ENCODE results near the gene PDE4B.

Gene PDE4B

GRCh38 chr1:66182026-66182425 lies 389.3 kb downstream of the PDE4B start:
- Histone ChIP-seq H3K9me3 (ENCODE audit: low read length) (no peaks in the 10 kb centered on the region), H3K9me2 (ENCODE audit: low read depth, low read length) (no peaks in the 10 kb centered on the region), H3F3A (ENCODE audit: insufficient read depth, low read length) (no peaks in the 10 kb centered on the region), H3K4me3 (ENCODE audit: low read depth, low read length, poor library complexity, severe bottlenecking) (no peak overlapping the region), H3K9ac (ENCODE audit: low read length) (no peak overlapping the region; the same call in 1 of the 2 replicates), H3K27ac (ENCODE audit: low read depth, low read length, poor library complexity, severe bottlenecking) (peak overlapping the region; percentile 21), H2AFZ (ENCODE audit: low read length) (no peak overlapping the region), H3K27me3 (ENCODE audit: insufficient read depth, low read length) (no peaks in the 10 kb centered on the region), H3K4me1 (ENCODE audit: insufficient read depth, low read length, severe bottlenecking) (peaks cover 61% of the 10 kb centered on the region), H3K36me3 (ENCODE audit: insufficient read depth, low read length) (no peaks in the 10 kb centered on the region), H3K79me2 (ENCODE audit: insufficient read depth, low read length) (no peaks in the 10 kb centered on the region), H4K20me1 (ENCODE audit: insufficient read depth, low read length) (no peaks in the 10 kb centered on the region), H3K4me2 (ENCODE audit: low read length) (no peak overlapping the region)
- TF ChIP-seq, protein P1, sequence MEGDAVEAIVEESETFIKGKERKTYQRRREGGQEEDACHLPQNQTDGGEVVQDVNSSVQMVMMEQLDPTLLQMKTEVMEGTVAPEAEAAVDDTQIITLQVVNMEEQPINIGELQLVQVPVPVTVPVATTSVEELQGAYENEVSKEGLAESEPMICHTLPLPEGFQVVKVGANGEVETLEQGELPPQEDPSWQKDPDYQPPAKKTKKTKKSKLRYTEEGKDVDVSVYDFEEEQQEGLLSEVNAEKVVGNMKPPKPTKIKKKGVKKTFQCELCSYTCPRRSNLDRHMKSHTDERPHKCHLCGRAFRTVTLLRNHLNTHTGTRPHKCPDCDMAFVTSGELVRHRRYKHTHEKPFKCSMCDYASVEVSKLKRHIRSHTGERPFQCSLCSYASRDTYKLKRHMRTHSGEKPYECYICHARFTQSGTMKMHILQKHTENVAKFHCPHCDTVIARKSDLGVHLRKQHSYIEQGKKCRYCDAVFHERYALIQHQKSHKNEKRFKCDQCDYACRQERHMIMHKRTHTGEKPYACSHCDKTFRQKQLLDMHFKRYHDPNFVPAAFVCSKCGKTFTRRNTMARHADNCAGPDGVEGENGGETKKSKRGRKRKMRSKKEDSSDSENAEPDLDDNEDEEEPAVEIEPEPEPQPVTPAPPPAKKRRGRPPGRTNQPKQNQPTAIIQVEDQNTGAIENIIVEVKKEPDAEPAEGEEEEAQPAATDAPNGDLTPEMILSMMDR (IDR thresholded peaks at IDR 0.05; ENCODE audit: low read length) = no peak
- TF ChIP-seq EZH2 (IDR thresholded peaks at IDR 0.05; ENCODE audit: borderline replicate concordance, low read length) = no peak

DNA sequence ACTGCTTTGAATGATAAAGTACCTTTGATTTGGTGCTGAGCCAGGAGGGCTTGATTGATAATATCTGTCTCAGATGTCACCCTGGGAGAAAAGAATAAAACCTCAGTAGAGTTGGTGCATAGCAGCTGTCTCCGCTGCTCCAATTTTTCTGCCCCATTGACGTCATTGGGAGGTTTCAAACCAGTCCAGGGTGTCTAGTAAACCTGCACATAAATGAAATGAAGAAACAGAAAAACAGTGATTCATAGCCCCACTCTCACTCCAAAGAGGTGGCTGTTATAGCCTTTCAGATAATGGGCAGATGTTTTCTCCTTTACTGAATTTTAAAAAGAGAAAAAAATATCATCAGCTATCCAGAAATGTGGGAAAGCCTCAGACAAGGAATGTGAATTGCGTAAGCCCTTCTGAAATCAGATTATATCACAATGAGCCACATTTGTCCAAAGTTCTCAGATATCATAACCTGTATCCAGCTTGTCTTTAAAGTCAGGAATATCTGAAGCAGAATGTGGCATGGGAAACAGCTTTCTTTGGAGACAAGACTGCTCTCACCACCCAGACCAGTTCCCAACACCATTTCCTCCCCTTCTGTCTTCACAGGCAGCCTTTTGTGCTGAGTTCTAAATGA lies 390.0 kb downstream of the PDE4B start:
- Histone ChIP-seq H3K9me2 (ENCODE audit: low read depth, low read length) (no peaks in the 10 kb centered on the region), H2AFZ (ENCODE audit: low read length) (no peak overlapping the region), H3K36me3 (ENCODE audit: insufficient read depth, low read length) (no peaks in the 10 kb centered on the region), H3K9me3 (ENCODE audit: low read length) (no peaks in the 10 kb centered on the region), H4K20me1 (ENCODE audit: insufficient read depth, low read length) (no peaks in the 10 kb centered on the region), H3F3A (ENCODE audit: insufficient read depth, low read length) (no peaks in the 10 kb centered on the region), H3K9ac (ENCODE audit: low read length) (no peak overlapping the region; the same call in 1 of the 2 replicates), H3K27ac (ENCODE audit: low read depth, low read length, poor library complexity, severe bottlenecking) (peak overlapping the region; percentile 13), H3K4me3 (ENCODE audit: low read depth, low read length, poor library complexity, severe bottlenecking) (no peak overlapping the region), H3K27me3 (ENCODE audit: insufficient read depth, low read length) (no peaks in the 10 kb centered on the region), H3K4me2 (ENCODE audit: low read length) (no peak overlapping the region; the same call in 1 of the 2 replicates), H3K79me2 (ENCODE audit: insufficient read depth, low read length) (no peaks in the 10 kb centered on the region), H3K4me1 (ENCODE audit: insufficient read depth, low read length, severe bottlenecking) (peaks cover 54% of the 10 kb centered on the region)
- TF ChIP-seq, protein P1 (IDR thresholded peaks at IDR 0.05; ENCODE audit: low read length) = no peak
- no peak for TF ChIP-seq EZH2 (IDR thresholded peaks at IDR 0.05; ENCODE audit: borderline replicate concordance, low read length)

GRCh38 chr1:66183400-66183799 lies 390.7 kb downstream of the PDE4B start:
- Histone ChIP-seq H3K4me3 (ENCODE audit: low read depth, low read length, poor library complexity, severe bottlenecking) (no peak overlapping the region), H3F3A (ENCODE audit: insufficient read depth, low read length) (no peaks in the 10 kb centered on the region), H3K36me3 (ENCODE audit: insufficient read depth, low read length) (no peaks in the 10 kb centered on the region), H3K27me3 (ENCODE audit: insufficient read depth, low read length) (no peaks in the 10 kb centered on the region), H4K20me1 (ENCODE audit: insufficient read depth, low read length) (no peaks in the 10 kb centered on the region), H3K79me2 (ENCODE audit: insufficient read depth, low read length) (no peaks in the 10 kb centered on the region), H3K9me3 (ENCODE audit: low read length) (no peaks in the 10 kb centered on the region), H2AFZ (ENCODE audit: low read length) (no peak overlapping the region), H3K27ac (ENCODE audit: low read depth, low read length, poor library complexity, severe bottlenecking) (peak overlapping the region; percentile 13), H3K4me2 (ENCODE audit: low read length) (no peak overlapping the region), H3K9me2 (ENCODE audit: low read depth, low read length) (no peaks in the 10 kb centered on the region), H3K4me1 (ENCODE audit: insufficient read depth, low read length, severe bottlenecking) (peaks cover 53% of the 10 kb centered on the region), H3K9ac (ENCODE audit: low read length) (no peak overlapping the region)
- TF ChIP-seq, protein P1 (IDR thresholded peaks at IDR 0.05; ENCODE audit: low read length) = no peak
- TF ChIP-seq EZH2 (IDR thresholded peaks at IDR 0.05; ENCODE audit: borderline replicate concordance, low read length) = no peak
